ENCODE measurements around the gene CFAP61. TPM values are rescaled to one million over a fixed set of nuclear protein-coding genes. Genes with fewer than 3 reads are reported as not detected.

CFAP61 gene
- total RNA-seq, 4 donors from 2014 or later, result 0.34 to 1.6 (median 1.1) TPM

DNA sequence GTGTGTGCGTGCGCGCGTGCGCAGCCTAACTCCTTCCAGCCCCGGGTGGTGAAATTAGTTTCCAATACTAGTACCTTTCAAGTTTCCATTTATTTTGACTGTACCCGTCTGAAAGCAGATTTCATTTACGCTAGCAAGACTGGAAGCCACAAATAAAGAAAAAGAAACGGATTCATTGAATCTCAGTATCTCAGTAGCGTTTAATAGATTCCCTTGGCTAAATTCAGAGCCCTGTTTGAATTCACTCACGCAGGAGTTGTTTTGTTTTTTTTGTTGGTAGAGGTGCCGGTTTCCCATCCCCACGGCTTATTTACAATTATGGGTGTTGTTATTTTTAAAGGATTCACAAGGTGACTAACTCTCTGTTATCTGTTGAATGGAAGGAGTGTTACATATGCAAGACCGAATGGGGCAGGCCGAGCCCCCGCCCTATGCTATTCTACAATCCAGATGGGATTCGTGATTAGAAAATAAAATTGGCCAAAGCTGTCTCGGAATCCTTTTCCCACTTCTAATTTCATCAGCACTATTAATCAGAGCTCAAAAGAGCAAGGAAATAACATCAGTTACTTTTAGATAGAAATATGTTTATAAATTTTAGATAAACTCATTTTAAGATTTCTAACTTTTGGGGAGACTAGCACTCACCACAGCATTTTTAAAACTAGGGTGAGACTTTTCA lies 313.3 kb downstream of the CFAP61 start:
- H3K4me3 ChIP-seq (replicated peaks in 1 of 3), result no peak overlapping the region
- intact Hi-C loops (cut with DNase I), result no loop called here
- peaks cover 18 to 51% of the 10 kb centered on the region in 2 donors for H3K4me1 ChIP-seq
- no peak for TF ChIP-seq POLR2A (IDR thresholded peaks at IDR 0.05)
- TF ChIP-seq, protein P1, sequence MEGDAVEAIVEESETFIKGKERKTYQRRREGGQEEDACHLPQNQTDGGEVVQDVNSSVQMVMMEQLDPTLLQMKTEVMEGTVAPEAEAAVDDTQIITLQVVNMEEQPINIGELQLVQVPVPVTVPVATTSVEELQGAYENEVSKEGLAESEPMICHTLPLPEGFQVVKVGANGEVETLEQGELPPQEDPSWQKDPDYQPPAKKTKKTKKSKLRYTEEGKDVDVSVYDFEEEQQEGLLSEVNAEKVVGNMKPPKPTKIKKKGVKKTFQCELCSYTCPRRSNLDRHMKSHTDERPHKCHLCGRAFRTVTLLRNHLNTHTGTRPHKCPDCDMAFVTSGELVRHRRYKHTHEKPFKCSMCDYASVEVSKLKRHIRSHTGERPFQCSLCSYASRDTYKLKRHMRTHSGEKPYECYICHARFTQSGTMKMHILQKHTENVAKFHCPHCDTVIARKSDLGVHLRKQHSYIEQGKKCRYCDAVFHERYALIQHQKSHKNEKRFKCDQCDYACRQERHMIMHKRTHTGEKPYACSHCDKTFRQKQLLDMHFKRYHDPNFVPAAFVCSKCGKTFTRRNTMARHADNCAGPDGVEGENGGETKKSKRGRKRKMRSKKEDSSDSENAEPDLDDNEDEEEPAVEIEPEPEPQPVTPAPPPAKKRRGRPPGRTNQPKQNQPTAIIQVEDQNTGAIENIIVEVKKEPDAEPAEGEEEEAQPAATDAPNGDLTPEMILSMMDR (IDR thresholded peaks at IDR 0.05), result no peak
- DNase-seq, result no peak
- no peak overlapping the region for H3K27ac ChIP-seq
- H3K9me3 ChIP-seq, result no peaks in the 10 kb centered on the region
- no peaks in the 10 kb centered on the region for H3K36me3 ChIP-seq
- 11 to 12% methylated on average over 18 of the region's 18 CpGs for WGBS, 2 donors
- H3K27me3 ChIP-seq, result peaks cover 38% of the 10 kb centered on the region

DNA sequence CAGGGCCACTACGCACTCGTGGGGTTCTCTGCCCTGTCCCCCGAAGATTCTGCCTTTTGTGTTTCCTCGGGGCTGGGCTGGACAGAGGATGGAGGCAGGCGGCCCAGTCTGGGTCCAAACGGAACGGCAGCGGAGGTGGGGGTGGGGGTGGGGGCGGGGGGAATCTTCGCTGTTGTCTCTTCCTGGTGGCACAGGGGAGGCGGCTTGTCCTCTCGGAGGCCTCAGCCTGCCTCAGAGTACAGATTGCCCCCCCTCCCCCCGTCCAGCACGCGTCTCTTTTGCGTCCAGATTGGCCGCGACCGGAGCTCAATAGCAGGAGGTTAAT lies 314.2 kb downstream of the CFAP61 start:
- DNase-seq, result no peak
- H3K9me3 ChIP-seq, result no peaks in the 10 kb centered on the region
- peaks cover 44% of the 10 kb centered on the region for H3K27me3 ChIP-seq
- H3K27ac ChIP-seq, result no peak overlapping the region
- H3K4me1 ChIP-seq, result peaks cover 18 to 51% of the 10 kb centered on the region in 2 donors
- intact Hi-C loops (cut with DNase I), result no loop called here
- TF ChIP-seq, protein P1 (IDR thresholded peaks at IDR 0.05), result no peak
- no peak for TF ChIP-seq POLR2A (IDR thresholded peaks at IDR 0.05)
- 5 to 12% methylated on average over 4 to 19 of the region's 19 CpGs for WGBS, 2 donors
- H3K36me3 ChIP-seq, result no peaks in the 10 kb centered on the region
- H3K4me3 ChIP-seq (replicated peaks in 1 of 3), result no peak overlapping the region

DNA sequence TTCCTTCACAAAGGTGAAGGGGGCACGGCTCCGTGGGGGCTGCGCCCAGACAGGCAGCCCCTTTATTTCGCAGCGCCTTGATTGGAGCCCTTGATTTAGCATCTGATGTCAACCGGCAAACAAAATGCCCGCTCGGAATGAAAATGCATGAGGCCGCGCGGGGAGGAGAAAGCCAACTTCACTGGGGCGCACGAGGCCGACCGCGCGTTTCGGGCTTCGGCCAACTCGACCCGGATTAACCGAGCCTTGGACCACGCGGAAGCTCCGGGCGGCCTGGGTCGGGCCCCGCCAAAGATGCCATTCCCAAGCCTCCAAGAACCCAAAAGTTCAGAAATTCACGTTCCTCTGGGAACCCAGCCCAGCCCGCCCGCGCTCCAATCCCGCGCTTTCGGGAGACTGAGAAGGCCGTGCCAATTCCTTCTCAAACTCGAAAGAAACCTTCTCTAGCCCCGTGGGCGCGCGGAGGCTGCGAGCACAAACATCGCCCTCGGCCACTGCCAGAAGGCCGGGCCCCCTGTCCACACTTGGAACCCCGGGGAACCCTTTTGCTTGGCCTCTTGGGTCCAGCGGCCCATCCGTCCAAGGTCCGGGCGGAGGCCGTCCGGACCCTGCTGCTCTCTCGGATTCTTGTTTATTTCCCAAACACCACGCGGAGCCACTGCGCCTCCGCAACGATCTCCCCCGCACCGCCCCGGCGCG lies 314.7 kb downstream of the CFAP61 start:
- Histone ChIP-seq H3K9me3 (no peaks in the 10 kb centered on the region), H3K4me1 (peaks cover 18 to 51% of the 10 kb centered on the region in 2 donors), H3K4me3 (replicated peaks in 1 of 3) (no peak overlapping the region), H3K27me3 (peaks cover 44% of the 10 kb centered on the region), H3K27ac (no peak overlapping the region), H3K36me3 (no peaks in the 10 kb centered on the region)
- TF ChIP-seq, protein P1 (IDR thresholded peaks at IDR 0.05), result no peak
- no peak for TF ChIP-seq POLR2A (IDR thresholded peaks at IDR 0.05)
- no peak for DNase-seq
- WGBS, 2 donors, result 3 to 5% methylated on average over 29 to 30 of the region's 63 CpGs
- intact Hi-C loops (cut with DNase I), result no loop called here

DNA sequence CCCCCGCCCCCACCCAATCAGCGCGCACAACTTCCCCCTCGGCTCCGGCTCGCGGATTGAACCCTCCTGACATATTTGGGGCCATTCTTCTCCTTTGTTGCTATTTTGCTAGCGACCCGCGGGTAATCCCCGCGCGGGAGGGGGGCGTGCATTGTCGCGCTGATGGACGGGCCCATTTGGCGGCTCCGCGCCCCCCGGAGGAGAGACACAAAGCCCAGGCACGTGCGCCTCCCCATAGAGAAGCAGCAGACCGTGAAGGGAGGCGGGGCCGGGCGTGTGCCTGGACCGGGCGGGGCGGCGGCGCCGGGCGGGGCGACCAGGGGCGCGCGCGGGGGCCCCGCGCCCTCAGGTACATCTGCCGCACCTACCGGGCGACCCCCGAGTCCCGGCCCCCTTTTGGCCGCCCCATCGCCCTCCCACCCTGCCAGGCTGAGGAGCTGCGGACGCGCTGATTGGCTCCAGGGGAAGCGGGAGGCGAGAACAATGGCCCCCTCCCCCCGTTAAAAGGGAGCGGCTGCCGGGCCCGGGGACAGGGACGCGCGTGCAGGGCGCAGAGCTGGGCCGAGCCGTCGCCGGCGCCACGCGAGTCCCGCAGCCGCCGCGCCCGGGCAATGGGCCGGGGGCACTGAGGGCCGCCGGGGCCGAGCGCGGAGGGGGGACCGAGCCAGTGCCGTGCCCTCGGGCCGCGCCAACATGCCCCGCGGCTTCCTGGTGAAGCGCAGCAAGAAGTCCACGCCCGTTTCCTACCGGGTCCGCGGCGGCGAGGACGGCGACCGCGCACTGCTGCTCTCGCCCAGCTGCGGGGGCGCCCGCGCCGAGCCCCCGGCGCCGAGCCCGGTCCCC lies 315.5 kb downstream of the CFAP61 start, which contains the start of gene INSM1:
Gene INSM1, plus strand, starts transcription at position 530 of the 843 bp plus-strand sequence. Its CDS starts 164 bp downstream, at position 694.
- Histone ChIP-seq H3K27ac (no peak within 1 kb of the TSS), H3K27me3 (peaks cover 44% of the 10 kb centered on the region), H3K4me3 (replicated peaks in 1 of 3) (no peak within 1 kb of the TSS), H3K9me3 (no peaks in the 10 kb centered on the region), H3K36me3 (no peaks in the 10 kb centered on the region), H3K4me1 (peaks cover 18 to 51% of the 10 kb centered on the region in 2 donors)
- no peak for DNase-seq
- TF ChIP-seq, protein P1 (IDR thresholded peaks at IDR 0.05), result no peak
- no peak for TF ChIP-seq POLR2A (IDR thresholded peaks at IDR 0.05)
- 0 to 5% methylated on average over 4 to 18 of the region's 108 CpGs for WGBS, 2 donors
- intact Hi-C loops (cut with DNase I), result no loop called here

Measured in thyroid gland (tissue), 4 donors.